Right ventricle myocardium inferior (tissue), 1 donor: ENCODE measurements around the gene GYS2. TPM values are rescaled to one million over a fixed set of nuclear protein-coding genes. Genes with fewer than 3 reads are reported as not detected.
"Not testable (repeated sequence)": the region's sequence is repeated elsewhere in the genome, so short reads cannot be mapped to it uniquely, and the experiment has no call there.

ENCODE experiments used
- ATAC-seq: fragments of 200-7000 bp; cut with Tn5 transposase; one replicate; pipeline ENCODE4 v1.9.1; 2020; ENCODE audit warnings: mild to moderate bottlenecking, moderate library complexity
- DNase-seq: peaks from one replicate; pipeline ENCODE4 v3.0.0; 2021; ENCODE audit errors: missing footprints
- intact Hi-C: fragments of 100-400 bp; cut with DNase I; formaldehyde crosslinking; loops from one replicate; pipeline ENCODE4 v1.11.0; 2022
- long read RNA-seq: library from polyadenylated mRNA; unstranded; transcript quantifications from one replicate; pipeline ENCODE4 v2.0.0, GENCODE V29; 2021
- total RNA-seq: library from RNA; stranded (reverse); fragmentation: NEBNext Ultra II Directional; extraction: Animal tissue kit (Norgen Biotek cat#: 25700); gene quantifications from one replicate; pipeline ENCODE4 v1.2.1, GENCODE V29; 2021
- donor health status: DM: no; HTN: yes; CAD: no; lungs with severe emphysema.

The GYS2 gene
- total RNA-seq = not detected
- long read RNA-seq = 0 reads

- intact Hi-C loops = loop anchor here (10.0 kb wide), 2 partner anchors 80 to 410 kb away; partner anchors contain the start of gene SPX
- no peak for ATAC-seq
- no peak for DNase-seq
These were observed at the start of gene GYS2 for GRCh38 chr12:21604245-21605101. Gene GYS2 (minus strand): TSS chr12:21604847. CDS start chr12:21604592, 255 bp downstream.

GRCh38 chr12:21651821-21652220 is 47.2 kb upstream of the GYS2 start:
- intact Hi-C loops = loop anchor here (10.0 kb wide), 1 partner anchor 147 kb away; the partner anchor contains the start of genes GOLT1B and RECQL
- DNase-seq (no peak), ATAC-seq (no peak)

GRCh38 chr12:21650997-21651396 is 46.4 kb upstream of the GYS2 start:
- intact Hi-C loops = loop anchor here (10.0 kb wide), 1 partner anchor 146 kb away; the partner anchor contains the start of genes GOLT1B and RECQL
- DNase-seq = no peak
- ATAC-seq = no peak

- no peak for DNase-seq
- ATAC-seq = no peak
These were observed 44.4 kb upstream of the GYS2 start for GRCh38 chr12:21649034-21649433.

GRCh38 chr12:21648378-21648777 is 43.7 kb upstream of the GYS2 start:
- ATAC-seq = no peak
- no peak for DNase-seq
- intact Hi-C loops = no loop called here

More at GRCh38 chr12:21649034-21649433, 44.4 kb upstream of the GYS2 start:
- intact Hi-C loops = no loop called here

GRCh38 chr12:21647179-21647578 is 42.5 kb upstream of the GYS2 start:
- ATAC-seq (no peak), DNase-seq (no peak)
- intact Hi-C loops = no loop called here

- ATAC-seq, intact Hi-C loops, DNase-seq: not testable (repeated sequence)
These were observed 40.4 kb upstream of the GYS2 start for GRCh38 chr12:21645041-21645500.

GRCh38 chr12:21644516-21644915 is 39.9 kb upstream of the GYS2 start:
- intact Hi-C loops = no loop called here
- no peak for ATAC-seq
- no peak for DNase-seq

- no peak for ATAC-seq
- DNase-seq = no peak
- intact Hi-C loops = no loop called here
These were observed 39.1 kb upstream of the GYS2 start for GRCh38 chr12:21643758-21644157.

GRCh38 chr12:21642707-21643389 is 38.2 kb upstream of the GYS2 start:
- DNase-seq = no peak
- peak; percentile 63 for ATAC-seq
- intact Hi-C loops = no loop called here

GRCh38 chr12:21638054-21638891 is 33.6 kb upstream of the GYS2 start:
- ATAC-seq = no peak
- no peak for DNase-seq
- intact Hi-C loops = no loop called here

GRCh38 chr12:21634245-21634644 is 29.6 kb upstream of the GYS2 start:
- no peak for DNase-seq
- intact Hi-C loops = no loop called here
- ATAC-seq = no peak

- ATAC-seq = no peak
- DNase-seq = no peak
- intact Hi-C loops = no loop called here
These were observed 26.7 kb upstream of the GYS2 start for GRCh38 chr12:21631367-21631766.

GRCh38 chr12:21627924-21628323 is 23.3 kb upstream of the GYS2 start:
- intact Hi-C loops = no loop called here
- DNase-seq = no peak
- ATAC-seq = peak; percentile 95

- DNase-seq (no peak), ATAC-seq (no peak)
- intact Hi-C loops = no loop called here
These were observed 13.9 kb upstream of the GYS2 start for GRCh38 chr12:21618566-21618965.

- DNase-seq (no peak), ATAC-seq (no peak)
- intact Hi-C loops = no loop called here
These were observed 12.4 kb upstream of the GYS2 start for GRCh38 chr12:21617030-21617429.

GRCh38 chr12:21615431-21615830 is 10.8 kb upstream of the GYS2 start:
- DNase-seq (no peak), ATAC-seq (no peak)
- intact Hi-C loops = no loop called here

- no peak for DNase-seq
- intact Hi-C loops = no loop called here
- ATAC-seq = no peak
These were observed 9.9 kb upstream of the GYS2 start for GRCh38 chr12:21614506-21614905.

- intact Hi-C loops = no loop called here
- no peak for DNase-seq
- no peak for ATAC-seq
These were observed 9.3 kb upstream of the GYS2 start for GRCh38 chr12:21613931-21614330.
